ENCODE results near the gene MTHFSD.

DNA sequence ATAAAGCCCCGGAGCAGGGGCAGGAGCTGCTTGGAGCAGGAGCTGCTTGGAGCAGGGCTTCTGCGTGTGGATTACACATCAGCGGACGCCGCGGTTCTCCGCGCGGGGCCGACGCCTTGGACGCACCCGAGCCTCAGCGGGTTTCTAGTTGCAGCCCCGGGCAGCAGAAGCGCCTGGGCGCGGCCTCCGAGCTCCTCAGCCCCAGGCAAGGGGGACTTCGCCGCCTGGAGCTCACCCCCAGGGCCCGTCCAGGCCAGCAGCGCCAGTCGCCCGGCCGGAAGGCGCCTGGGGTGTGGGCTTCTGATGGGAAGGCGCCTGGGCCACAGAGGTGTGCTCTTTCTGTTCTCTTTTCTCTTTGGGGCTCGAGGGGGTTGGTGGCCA is 38.4 kb downstream of the MTHFSD start:
- TF ChIP-seq, protein P1, sequence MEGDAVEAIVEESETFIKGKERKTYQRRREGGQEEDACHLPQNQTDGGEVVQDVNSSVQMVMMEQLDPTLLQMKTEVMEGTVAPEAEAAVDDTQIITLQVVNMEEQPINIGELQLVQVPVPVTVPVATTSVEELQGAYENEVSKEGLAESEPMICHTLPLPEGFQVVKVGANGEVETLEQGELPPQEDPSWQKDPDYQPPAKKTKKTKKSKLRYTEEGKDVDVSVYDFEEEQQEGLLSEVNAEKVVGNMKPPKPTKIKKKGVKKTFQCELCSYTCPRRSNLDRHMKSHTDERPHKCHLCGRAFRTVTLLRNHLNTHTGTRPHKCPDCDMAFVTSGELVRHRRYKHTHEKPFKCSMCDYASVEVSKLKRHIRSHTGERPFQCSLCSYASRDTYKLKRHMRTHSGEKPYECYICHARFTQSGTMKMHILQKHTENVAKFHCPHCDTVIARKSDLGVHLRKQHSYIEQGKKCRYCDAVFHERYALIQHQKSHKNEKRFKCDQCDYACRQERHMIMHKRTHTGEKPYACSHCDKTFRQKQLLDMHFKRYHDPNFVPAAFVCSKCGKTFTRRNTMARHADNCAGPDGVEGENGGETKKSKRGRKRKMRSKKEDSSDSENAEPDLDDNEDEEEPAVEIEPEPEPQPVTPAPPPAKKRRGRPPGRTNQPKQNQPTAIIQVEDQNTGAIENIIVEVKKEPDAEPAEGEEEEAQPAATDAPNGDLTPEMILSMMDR (IDR thresholded peaks at IDR 0.05) = no peak
- no peak for TF ChIP-seq POLR2A (IDR thresholded peaks at IDR 0.05)
